ENCODE data around the gene MGRN1. TPM values are rescaled to one million over a fixed set of nuclear protein-coding genes. Genes with fewer than 3 reads are reported as not detected.

Gene MGRN1
- total RNA-seq, 1 donor = 34.3 TPM

DNA sequence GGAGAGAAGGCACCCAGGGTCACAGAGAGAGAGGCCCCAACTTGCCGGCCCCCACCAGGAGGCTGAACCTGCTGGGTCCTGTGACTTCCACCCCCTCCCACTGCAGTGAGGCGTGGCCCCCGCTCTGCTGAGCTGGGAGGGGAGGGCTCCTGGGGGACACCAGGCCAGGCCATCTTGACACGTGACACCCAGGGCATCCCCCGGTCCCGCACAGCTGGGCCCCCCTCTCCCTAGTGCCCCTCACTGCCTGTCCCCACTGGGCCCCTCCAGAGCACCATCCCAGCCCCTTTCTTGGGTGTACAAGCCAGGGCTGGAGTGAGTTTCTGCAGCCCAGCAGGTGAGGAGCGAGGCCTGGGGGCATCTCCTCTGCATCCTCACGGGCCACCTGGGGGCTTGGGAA lies 22.3 kb upstream of the MGRN1 start:
- TF ChIP-seq, protein P1, sequence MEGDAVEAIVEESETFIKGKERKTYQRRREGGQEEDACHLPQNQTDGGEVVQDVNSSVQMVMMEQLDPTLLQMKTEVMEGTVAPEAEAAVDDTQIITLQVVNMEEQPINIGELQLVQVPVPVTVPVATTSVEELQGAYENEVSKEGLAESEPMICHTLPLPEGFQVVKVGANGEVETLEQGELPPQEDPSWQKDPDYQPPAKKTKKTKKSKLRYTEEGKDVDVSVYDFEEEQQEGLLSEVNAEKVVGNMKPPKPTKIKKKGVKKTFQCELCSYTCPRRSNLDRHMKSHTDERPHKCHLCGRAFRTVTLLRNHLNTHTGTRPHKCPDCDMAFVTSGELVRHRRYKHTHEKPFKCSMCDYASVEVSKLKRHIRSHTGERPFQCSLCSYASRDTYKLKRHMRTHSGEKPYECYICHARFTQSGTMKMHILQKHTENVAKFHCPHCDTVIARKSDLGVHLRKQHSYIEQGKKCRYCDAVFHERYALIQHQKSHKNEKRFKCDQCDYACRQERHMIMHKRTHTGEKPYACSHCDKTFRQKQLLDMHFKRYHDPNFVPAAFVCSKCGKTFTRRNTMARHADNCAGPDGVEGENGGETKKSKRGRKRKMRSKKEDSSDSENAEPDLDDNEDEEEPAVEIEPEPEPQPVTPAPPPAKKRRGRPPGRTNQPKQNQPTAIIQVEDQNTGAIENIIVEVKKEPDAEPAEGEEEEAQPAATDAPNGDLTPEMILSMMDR (IDR thresholded peaks at IDR 0.05; ENCODE audit: insufficient read depth, low read length) = no peak
- no peak for DNase-seq (ENCODE audit: low read depth)
- H3K4me3 ChIP-seq (ENCODE audit: low read depth, low read length) = no peak overlapping the region

DNA sequence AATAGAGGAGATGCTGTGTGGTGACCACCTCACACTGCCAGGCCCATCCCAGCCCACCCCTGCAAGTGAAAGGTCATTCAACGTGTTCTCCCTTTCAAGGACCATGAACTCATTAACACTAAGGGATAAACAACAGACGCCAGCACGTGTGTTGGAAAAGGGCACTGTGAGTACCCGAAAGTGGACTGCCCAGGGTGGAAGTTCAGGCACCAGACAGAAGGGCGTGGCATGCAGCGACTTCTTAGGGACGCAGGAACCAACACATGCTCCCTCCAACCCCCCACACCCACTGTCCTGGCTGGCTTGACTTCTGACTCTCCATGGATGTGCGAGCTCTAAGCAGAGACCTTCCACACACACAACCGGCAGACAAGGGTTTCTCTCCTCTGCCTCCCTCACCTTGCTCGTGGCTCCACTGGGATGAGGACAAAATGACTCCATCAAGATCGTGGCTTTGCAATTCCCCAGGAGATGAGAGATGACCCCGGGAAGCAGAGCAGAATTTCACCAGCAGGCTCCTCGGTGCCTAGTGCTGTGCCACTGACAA lies 20.9 kb upstream of the MGRN1 start:
- TF ChIP-seq, protein P1 (IDR thresholded peaks at IDR 0.05; ENCODE audit: insufficient read depth, low read length) = no peak
- DNase-seq (ENCODE audit: low read depth) = no peak
- H3K4me3 ChIP-seq (ENCODE audit: low read depth, low read length) = no peak overlapping the region

DNA sequence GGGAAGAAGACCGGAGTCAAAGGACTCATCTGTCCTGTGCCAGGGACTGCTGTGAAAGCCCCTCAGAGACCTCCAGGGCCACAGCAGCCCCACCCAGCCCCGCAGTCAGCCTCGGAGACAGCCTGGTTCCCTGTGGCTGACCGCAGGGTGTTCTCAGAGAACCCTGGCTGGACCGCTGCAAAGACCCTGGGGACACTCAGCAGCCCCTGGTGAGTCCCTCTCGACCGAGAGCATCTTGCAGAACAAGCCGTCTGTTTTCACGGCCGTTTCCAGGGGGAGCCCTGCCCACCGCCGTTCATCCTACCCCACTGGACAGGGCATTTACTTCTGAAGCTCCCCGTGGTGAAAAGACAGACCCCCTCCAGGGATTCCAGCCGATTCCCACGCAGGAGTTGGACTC lies 20.2 kb upstream of the MGRN1 start:
- no peak overlapping the region for H3K4me3 ChIP-seq (ENCODE audit: low read depth, low read length)
- TF ChIP-seq, protein P1 (IDR thresholded peaks at IDR 0.05; ENCODE audit: insufficient read depth, low read length) = no peak
- DNase-seq (ENCODE audit: low read depth) = no peak

DNA sequence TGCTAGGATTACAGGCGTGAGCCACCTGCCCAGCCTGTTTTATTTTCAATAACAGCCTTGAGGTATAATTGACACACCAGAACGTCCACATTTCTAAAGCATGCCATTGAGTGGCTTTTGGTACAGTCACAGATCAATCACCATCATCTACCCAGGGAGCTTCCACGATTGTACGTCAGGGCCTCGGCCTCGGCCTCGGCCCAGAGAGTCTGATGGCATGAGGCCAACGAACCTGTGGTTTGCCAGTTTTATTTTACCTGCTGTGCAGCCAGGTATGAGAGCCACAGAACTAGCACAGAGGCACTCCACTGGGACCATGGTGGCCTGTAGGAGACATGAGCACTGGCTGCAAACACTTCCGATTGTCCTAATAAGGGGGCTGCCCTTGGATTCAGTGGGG lies 18.3 kb upstream of the MGRN1 start:
- TF ChIP-seq, protein P1 (IDR thresholded peaks at IDR 0.05; ENCODE audit: insufficient read depth, low read length) = no peak
- no peak for DNase-seq (ENCODE audit: low read depth)
- no peak overlapping the region for H3K4me3 ChIP-seq (ENCODE audit: low read depth, low read length)

DNA sequence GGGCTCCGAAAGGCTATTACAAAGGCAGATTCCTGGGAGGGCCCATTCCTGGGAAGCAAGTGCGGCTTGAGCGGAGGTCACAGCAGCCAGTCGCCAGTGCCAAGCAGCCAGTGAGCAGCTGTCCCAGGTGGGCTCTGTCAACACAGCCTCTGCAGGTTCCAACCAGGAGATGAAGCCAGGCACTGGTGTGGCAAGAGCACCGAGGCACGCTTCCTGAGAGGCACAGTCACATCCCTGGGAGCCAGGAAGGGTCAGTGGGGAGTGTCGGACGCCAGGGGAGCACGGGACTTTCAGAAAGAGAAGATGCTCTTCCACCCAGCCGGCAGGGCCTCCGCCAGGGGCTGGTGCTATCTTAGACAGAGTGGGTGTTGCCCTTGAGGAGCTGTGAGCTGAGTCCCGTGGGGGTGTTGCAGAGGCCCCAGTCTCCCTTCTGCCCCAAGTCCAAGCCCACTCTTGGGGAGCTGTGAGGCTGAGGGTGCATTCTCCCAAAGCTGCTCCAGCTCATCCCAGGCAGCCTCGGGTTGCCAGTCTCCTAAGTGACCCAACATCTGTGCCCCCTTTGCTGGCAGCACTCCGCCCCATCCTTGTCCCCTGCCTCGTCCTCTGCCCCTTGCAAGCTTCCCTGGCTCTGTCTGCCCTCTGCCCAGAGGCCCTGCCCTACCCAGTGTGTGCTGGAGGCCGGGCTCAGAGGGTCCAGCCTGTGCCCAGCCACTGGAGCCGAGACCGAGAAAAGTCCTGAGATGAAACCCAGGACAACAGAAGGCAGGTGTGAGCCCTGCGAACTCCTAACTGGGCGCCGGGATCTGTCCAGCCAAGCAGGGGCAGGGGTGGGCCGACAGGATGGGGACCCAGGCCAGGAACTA lies 16.6 kb upstream of the MGRN1 start:
- no peak overlapping the region for H3K4me3 ChIP-seq (ENCODE audit: low read depth, low read length)
- TF ChIP-seq, protein P1 (IDR thresholded peaks at IDR 0.05; ENCODE audit: insufficient read depth, low read length) = no peak
- no peak for DNase-seq (ENCODE audit: low read depth)

DNA sequence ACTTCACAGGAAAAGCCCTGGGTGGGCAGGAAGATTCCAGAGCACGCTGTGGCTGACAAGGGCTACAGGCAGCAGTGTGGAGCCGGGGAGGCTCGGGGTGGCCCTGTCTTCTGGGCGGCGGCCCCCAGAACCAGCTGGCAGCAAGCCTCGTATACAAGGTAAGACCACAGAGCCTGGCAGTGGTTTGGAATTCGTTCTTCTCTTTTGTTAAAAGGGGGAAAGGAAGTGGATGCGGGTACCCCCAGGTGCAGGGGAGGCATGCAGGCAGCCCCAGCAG lies 16.0 kb upstream of the MGRN1 start:
- TF ChIP-seq, protein P1 (IDR thresholded peaks at IDR 0.05; ENCODE audit: insufficient read depth, low read length) = no peak
- H3K4me3 ChIP-seq (ENCODE audit: low read depth, low read length) = no peak overlapping the region
- DNase-seq (ENCODE audit: low read depth) = no peak

All from fibroblast of the aortic adventitia (primary cell).